ENCODE measurements around the gene GTSE1. TPM values are rescaled to one million over a fixed set of nuclear protein-coding genes. Genes with fewer than 3 reads are reported as not detected.
"Not testable (repeated sequence)": the region's sequence is repeated elsewhere in the genome, so short reads cannot be mapped to it uniquely, and the experiment has no call there.

The GTSE1 gene
- total and polyA plus RNA-seq, 2 donors (not counting 1 experiment from before 2014, with no cell fraction given) = 0.17 to 0.39 TPM

DNA sequence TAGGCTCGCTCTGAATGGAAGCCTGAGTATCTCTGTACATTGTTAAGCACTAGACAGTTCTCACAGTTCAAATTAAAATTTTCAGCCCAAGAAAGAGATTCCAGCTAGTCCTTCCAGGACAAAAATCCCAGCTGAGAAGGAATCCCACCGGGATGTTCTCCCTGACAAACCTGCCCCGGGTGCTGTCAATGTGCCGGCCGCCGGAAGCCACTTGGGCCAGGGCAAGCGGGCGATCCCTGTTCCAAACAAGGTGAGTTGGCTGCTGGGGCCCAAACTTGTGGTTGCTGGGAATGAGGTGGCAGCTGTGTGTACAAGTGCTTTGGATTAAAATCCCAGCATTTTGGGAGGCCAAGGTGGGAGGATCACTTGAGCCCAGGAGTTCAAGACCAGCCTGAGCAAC lies 15.4 kb downstream of the GTSE1 start:
- 100% methylated on average over 7 of the region's 8 CpGs for WGBS (ENCODE audit: insufficient coverage)
- no peaks in the 10 kb centered on the region for H3K4me1 Mint-ChIP-seq
- no peak overlapping the region for H3K4me3 ChIP-seq (ENCODE audit: control extremely low read depth in 1 of 5, extremely low read depth in 1 of 5, insufficient read depth in 1 of 5, low read depth in 2 of 5, low read length in 4 of 5)
- peaks cover 20% of the 10 kb centered on the region for H3K79me2 ChIP-seq (ENCODE audit: control insufficient read depth, insufficient read depth, low read length)
- H3K9me3 Mint-ChIP-seq (ENCODE audit: insufficient read depth) = no peaks in the 10 kb centered on the region
- H3K9ac ChIP-seq (ENCODE audit: low read length) = no peak overlapping the region
- no peak for ATAC-seq (ENCODE audit: low read depth)
- no peak overlapping the region for H3K4me2 ChIP-seq (replicated peaks; ENCODE audit: low read depth, low read length, poor library complexity, severe bottlenecking)
- H4K20me1 ChIP-seq (ENCODE audit: control insufficient read depth, insufficient read depth, low read length, poor library complexity, severe bottlenecking) = no peaks in the 10 kb centered on the region
- POLR2A ChIA-PET = interaction anchor here (0.7 kb wide), 2 partner anchors 70 to 344 kb away, joined by 6 to 7 read pairs; no protein-coding TSS in a partner anchor
- intact Hi-C loops (cut with micrococcal nuclease) = no loop called here
- H3K36me3 ChIP-seq (replicated peaks in 1 of 2; ENCODE audit: control extremely low read depth in 1 of 2, control insufficient read depth in 1 of 2, extremely low read depth in 1 of 2, insufficient read depth in 2 of 2, low read length in 1 of 2) = no peaks in the 10 kb centered on the region
- no peaks in the 10 kb centered on the region for H3K27me3 ChIP-seq (replicated peaks in 1 of 4; ENCODE audit: control extremely low read depth in 1 of 4, control insufficient read depth in 3 of 4, insufficient read depth in 4 of 4, low read length in 3 of 4)
- no peaks in the 10 kb centered on the region for H3K9me3 ChIP-seq (ENCODE audit: control extremely low read depth in 1 of 3, control insufficient read depth in 2 of 3, insufficient read depth in 1 of 3, low read length in 2 of 3)
- no peak for DNase-seq
- no peaks in the 10 kb centered on the region for H3K4me1 ChIP-seq (ENCODE audit: control insufficient read depth in 2 of 2, insufficient read depth in 2 of 2, low read length in 2 of 2)
- no peak overlapping the region for H3K27ac Mint-ChIP-seq
- H3K4me3 Mint-ChIP-seq = no peak overlapping the region
- no peak for TF ChIP-seq EZH2 (IDR thresholded peaks at IDR 0.05; ENCODE audit: borderline replicate concordance, insufficient read depth, low read depth, low read length, poor library complexity, severe bottlenecking)
- TF ChIP-seq CTCF (IDR thresholded peaks at IDR 0.05) = no peak
- H2AFZ ChIP-seq (ENCODE audit: insufficient read depth, low read depth, low read length, poor library complexity, severe bottlenecking) = no peak overlapping the region
- no peaks in the 10 kb centered on the region for H3K27me3 Mint-ChIP-seq
- CTCF ChIA-PET = interaction anchor here (0.7 to 12.8 kb wide), 6 partner anchors 9 to 317 kb away, joined by 3 to 228 read pairs (median 4); no protein-coding TSS in a partner anchor
- H3K27ac ChIP-seq (ENCODE audit: low read length in 2 of 2) = no peak overlapping the region

DNA sequence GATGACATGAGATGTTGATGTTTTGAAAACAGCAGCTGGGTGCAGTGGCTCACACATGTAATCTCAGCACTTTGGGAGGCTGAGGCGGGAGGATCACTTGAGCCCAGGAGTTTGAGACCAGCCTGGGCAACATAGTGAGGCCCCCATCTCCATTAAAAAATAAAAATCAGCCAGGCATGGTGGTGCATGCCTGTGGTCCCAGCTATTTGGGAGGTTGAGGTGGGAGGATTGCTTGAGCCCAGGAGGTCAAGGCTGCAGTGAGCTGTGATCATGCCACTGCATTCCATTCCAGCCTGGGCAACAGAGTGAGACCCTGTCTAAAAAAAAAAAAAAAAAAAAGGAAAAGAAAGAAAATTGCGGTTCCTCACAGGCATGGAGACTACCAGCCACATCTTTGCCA lies 16.2 kb downstream of the GTSE1 start:
- H3K4me3 Mint-ChIP-seq; H3K9me3 Mint-ChIP-seq (ENCODE audit: insufficient read depth); ATAC-seq (ENCODE audit: low read depth); H3K27me3 Mint-ChIP-seq; H3K9ac ChIP-seq (ENCODE audit: low read length); intact Hi-C loops (cut with micrococcal nuclease); H4K20me1 ChIP-seq (ENCODE audit: control insufficient read depth, insufficient read depth, low read length, poor library complexity, severe bottlenecking); H3K4me1 ChIP-seq (ENCODE audit: control insufficient read depth in 2 of 2, insufficient read depth in 2 of 2, low read length in 2 of 2); H3K27ac Mint-ChIP-seq; H2AFZ ChIP-seq (ENCODE audit: insufficient read depth, low read depth, low read length, poor library complexity, severe bottlenecking); H3K4me1 Mint-ChIP-seq; H3K4me2 ChIP-seq (replicated peaks; ENCODE audit: low read depth, low read length, poor library complexity, severe bottlenecking); DNase-seq; H3K36me3 ChIP-seq (replicated peaks in 1 of 2; ENCODE audit: control extremely low read depth in 1 of 2, control insufficient read depth in 1 of 2, extremely low read depth in 1 of 2, insufficient read depth in 2 of 2, low read length in 1 of 2); H3K9me3 ChIP-seq (ENCODE audit: control extremely low read depth in 1 of 3, control insufficient read depth in 2 of 3, insufficient read depth in 1 of 3, low read length in 2 of 3); H3K27me3 ChIP-seq (replicated peaks in 1 of 4; ENCODE audit: control extremely low read depth in 1 of 4, control insufficient read depth in 3 of 4, insufficient read depth in 4 of 4, low read length in 3 of 4); H3K4me3 ChIP-seq (ENCODE audit: control extremely low read depth in 1 of 5, extremely low read depth in 1 of 5, insufficient read depth in 1 of 5, low read depth in 2 of 5, low read length in 4 of 5); H3K27ac ChIP-seq (ENCODE audit: low read length in 2 of 2): not testable (repeated sequence)
- no CpG with 5 or more reads among the region's 2 CpGs for WGBS (ENCODE audit: insufficient coverage)
- ChIA-PET CTCF (interaction anchor here (0.7 to 12.8 kb wide), 10 partner anchors 10 to 553 kb away, joined by 3 to 228 read pairs (median 4); no protein-coding TSS in a partner anchor), POLR2A (interaction anchor here (0.6 to 0.7 kb wide), 3 partner anchors 13 to 454 kb away, joined by 3 to 6 read pairs (median 4); no protein-coding TSS in a partner anchor)
- peaks cover 16% of the 10 kb centered on the region for H3K79me2 ChIP-seq (ENCODE audit: control insufficient read depth, insufficient read depth, low read length)

Data from B cell (primary cell).